Stimulated activated CD8-positive, alpha-beta memory T cell treated with anti-CD3 and anti-CD28 coated beads, Interleukin-2, amount 100 ng/mL, for 48 hours (primary cell): ENCODE data around the gene SOX9.

Source experiments
- DNase-seq, 2 donors: peaks; one replicate each; pipeline ENCODE4 v3.0.0-alpha.2; 2020; ENCODE audit warnings: low read depth in 2 of 2

Gene SOX9

GRCh38 chr17:72120642-72121163, at the start of gene SOX9:
SOX9 (plus strand) TSS chr17:72121020; CDS start chr17:72121392, 372 bp downstream.
- DNase-seq = no peak

GRCh38 chr17:72071330-72071729, 49.5 kb upstream of the SOX9 start:
- DNase-seq = no peak

GRCh38 chr17:72075995-72076677, 44.7 kb upstream of the SOX9 start:
- DNase-seq = no peak

GRCh38 chr17:72076678-72077030, 44.2 kb upstream of the SOX9 start:
- no peak for DNase-seq

- no peak for DNase-seq
These were observed 43.4 kb upstream of the SOX9 start for GRCh38 chr17:72077326-72077960.

GRCh38 chr17:72079700-72080099, 41.1 kb upstream of the SOX9 start:
- no peak for DNase-seq

- DNase-seq = no peak
These were observed 32.9 kb upstream of the SOX9 start for GRCh38 chr17:72087876-72088275.

- DNase-seq = no peak
These were observed 31.3 kb upstream of the SOX9 start for GRCh38 chr17:72089453-72089987.

- no peak for DNase-seq
These were observed 30.7 kb upstream of the SOX9 start for GRCh38 chr17:72090108-72090507.

GRCh38 chr17:72092710-72093322, 28.0 kb upstream of the SOX9 start:
- DNase-seq = no peak

- DNase-seq = no peak
These were observed 27.1 kb upstream of the SOX9 start for GRCh38 chr17:72093707-72094106.

- DNase-seq = no peak
These were observed 25.5 kb upstream of the SOX9 start for GRCh38 chr17:72095316-72095715.

GRCh38 chr17:72097144-72097543, 23.7 kb upstream of the SOX9 start:
- no peak for DNase-seq

- no peak for DNase-seq
These were observed 20.9 kb upstream of the SOX9 start for GRCh38 chr17:72099919-72100318.

GRCh38 chr17:72100470-72100869, 20.4 kb upstream of the SOX9 start:
- no peak for DNase-seq

GRCh38 chr17:72101526-72101925, 19.3 kb upstream of the SOX9 start:
- DNase-seq = no peak

GRCh38 chr17:72102366-72102765, 18.5 kb upstream of the SOX9 start:
- DNase-seq = no peak

- no peak for DNase-seq
These were observed 16.5 kb upstream of the SOX9 start for GRCh38 chr17:72104164-72104862.

GRCh38 chr17:72104863-72105234, 16.0 kb upstream of the SOX9 start:
- DNase-seq = no peak

- DNase-seq = no peak
These were observed 13.7 kb upstream of the SOX9 start for GRCh38 chr17:72107100-72107499.

- no peak for DNase-seq
These were observed 10.4 kb upstream of the SOX9 start for GRCh38 chr17:72110231-72110941.

GRCh38 chr17:72110942-72111318, 9.9 kb upstream of the SOX9 start:
- no peak for DNase-seq
